ENCODE measurements around the gene GRB7.
A peak's percentile ranks its signal among the peaks of the same experiment; 100 is the strongest.

GRB7 gene

GRCh38 chr17:39701012-39701783, 36.5 kb upstream of the GRB7 start:
- peaks cover 31% of the 10 kb centered on the region; the same call in 1 of the 2 replicates for H3K36me3 ChIP-seq (ENCODE audit: insufficient read depth, low read depth, low read length)
- peak overlapping the region; percentile 91; the same call in 1 of the 2 replicates for H3K9ac ChIP-seq (ENCODE audit: low read depth, low read length)
- H3K9me3 ChIP-seq (ENCODE audit: insufficient read depth, low read depth, low read length), result no peaks in the 10 kb centered on the region
- peak overlapping the region; percentile 97 for H3K4me3 ChIP-seq (ENCODE audit: low read length)
- H3K4me1 ChIP-seq (ENCODE audit: insufficient read depth, low read length), result peaks cover 42% of the 10 kb centered on the region
- H3K27me3 ChIP-seq (ENCODE audit: insufficient read depth, low read length), result no peaks in the 10 kb centered on the region
- peak overlapping the region; percentile 65 for H3K27ac ChIP-seq (ENCODE audit: low read length)

- peaks cover 36% of the 10 kb centered on the region for H3K4me1 ChIP-seq (ENCODE audit: insufficient read depth, low read length)
- peak overlapping the region; percentile 91; the same call in 1 of the 2 replicates for H3K9ac ChIP-seq (ENCODE audit: low read depth, low read length)
Observed at GRCh38 chr17:39701784-39702422, 35.8 kb upstream of the GRB7 start.

GRCh38 chr17:39702901-39703893, 34.5 kb upstream of the GRB7 start:
- Histone ChIP-seq H3K4me3 (ENCODE audit: low read length) (peak overlapping the region; percentile 97), H3K4me1 (ENCODE audit: insufficient read depth, low read length) (peaks cover 34% of the 10 kb centered on the region), H3K9me3 (ENCODE audit: insufficient read depth, low read depth, low read length) (no peaks in the 10 kb centered on the region), H3K27ac (ENCODE audit: low read length) (no peak overlapping the region), H3K36me3 (ENCODE audit: insufficient read depth, low read depth, low read length) (peaks cover 49% of the 10 kb centered on the region), H3K27me3 (ENCODE audit: insufficient read depth, low read length) (no peaks in the 10 kb centered on the region), H3K9ac (ENCODE audit: low read depth, low read length) (peak overlapping the region; percentile 91; the same call in 1 of the 2 replicates)

More at GRCh38 chr17:39701784-39702422, 35.8 kb upstream of the GRB7 start:
- Histone ChIP-seq H3K4me3 (ENCODE audit: low read length) (peak overlapping the region; percentile 97), H3K36me3 (ENCODE audit: insufficient read depth, low read depth, low read length) (peaks cover 36% of the 10 kb centered on the region; the same call in 1 of the 2 replicates), H3K27me3 (ENCODE audit: insufficient read depth, low read length) (no peaks in the 10 kb centered on the region), H3K27ac (ENCODE audit: low read length) (no peak overlapping the region), H3K9me3 (ENCODE audit: insufficient read depth, low read depth, low read length) (no peaks in the 10 kb centered on the region)

DNA sequence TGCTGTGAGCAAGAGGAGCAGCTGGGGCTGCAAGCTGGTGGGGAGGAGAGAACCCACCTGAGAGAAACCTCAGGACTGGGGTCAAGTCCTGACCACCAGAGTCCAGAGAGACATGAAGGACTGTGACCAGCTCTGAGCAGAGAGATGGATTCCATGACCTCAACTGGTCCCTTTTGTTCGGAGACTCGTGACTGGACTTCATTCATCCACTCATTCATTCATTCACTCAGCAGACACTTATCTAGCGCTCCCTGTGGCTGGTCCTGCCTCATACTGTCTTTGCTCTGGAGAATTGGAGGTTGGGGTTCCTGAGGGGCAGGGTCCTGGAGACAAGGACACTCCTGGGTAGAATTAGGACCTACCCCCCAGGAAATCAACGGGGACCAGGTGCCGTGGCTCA, 33.8 kb upstream of the GRB7 start:
- H3K9ac ChIP-seq (ENCODE audit: low read depth, low read length), result 0 out of 2 replicates have a peak overlapping the region, but pooled peaks have one; percentile 12
- H3K27ac ChIP-seq (ENCODE audit: low read length), result no peak overlapping the region
- H3K4me1 ChIP-seq (ENCODE audit: insufficient read depth, low read length), result peaks cover 31% of the 10 kb centered on the region
- H3K4me3 ChIP-seq (ENCODE audit: low read length), result no peak overlapping the region
- no peaks in the 10 kb centered on the region for H3K27me3 ChIP-seq (ENCODE audit: insufficient read depth, low read length)
- no peaks in the 10 kb centered on the region for H3K9me3 ChIP-seq (ENCODE audit: insufficient read depth, low read depth, low read length)
- H3K36me3 ChIP-seq (ENCODE audit: insufficient read depth, low read depth, low read length), result peaks cover 56% of the 10 kb centered on the region

DNA sequence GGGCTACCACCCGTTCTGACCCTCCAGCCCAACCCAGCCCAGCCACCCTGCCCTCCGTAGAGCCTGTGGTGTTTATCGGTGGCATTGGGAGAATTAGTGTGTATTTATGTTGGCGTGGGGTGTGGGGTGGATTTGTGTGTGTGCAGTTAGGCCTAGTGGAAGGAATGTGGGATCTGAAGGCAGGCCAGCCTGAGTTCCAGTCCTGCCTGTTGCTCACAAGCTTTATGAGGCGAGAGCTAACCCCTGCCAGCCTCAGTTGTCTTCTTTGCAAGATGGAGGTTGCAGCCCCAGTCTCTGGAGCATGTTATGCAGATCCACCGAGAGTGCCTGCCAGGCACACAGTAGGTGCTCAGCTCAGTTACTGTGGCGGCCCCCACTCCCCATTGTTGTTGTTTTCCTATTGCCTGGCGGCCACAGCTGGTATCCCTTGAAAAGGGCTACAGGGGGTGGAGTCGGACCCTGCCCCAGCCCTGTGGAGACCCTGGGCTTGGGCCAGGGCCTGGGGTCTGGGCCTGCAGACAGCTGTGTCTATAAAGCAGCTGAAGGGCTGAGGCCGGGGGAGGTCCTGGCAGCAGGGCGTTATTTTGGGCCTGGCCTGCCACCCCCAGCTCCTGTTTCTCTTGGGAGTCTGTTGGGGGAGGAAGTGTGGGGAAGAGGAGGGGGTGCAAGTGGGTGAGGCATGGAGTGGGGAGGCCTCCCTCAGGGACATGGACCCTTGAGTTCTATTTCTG, 32.8 kb upstream of the GRB7 start:
- H3K36me3 ChIP-seq (ENCODE audit: insufficient read depth, low read depth, low read length), result peaks cover 67% of the 10 kb centered on the region
- peak overlapping the region; percentile 14; the same call in 1 of the 2 replicates for H3K4me3 ChIP-seq (ENCODE audit: low read length)
- no peaks in the 10 kb centered on the region for H3K9me3 ChIP-seq (ENCODE audit: insufficient read depth, low read depth, low read length)
- peak overlapping the region; percentile 77 for H3K27ac ChIP-seq (ENCODE audit: low read length)
- H3K4me1 ChIP-seq (ENCODE audit: insufficient read depth, low read length), result peaks cover 25% of the 10 kb centered on the region
- H3K27me3 ChIP-seq (ENCODE audit: insufficient read depth, low read length), result no peaks in the 10 kb centered on the region
- peak overlapping the region; percentile 61 for H3K9ac ChIP-seq (ENCODE audit: low read depth, low read length)

- Histone ChIP-seq H3K36me3 (ENCODE audit: insufficient read depth, low read depth, low read length) (peaks cover 76% of the 10 kb centered on the region), H3K4me3 (ENCODE audit: low read length) (0 out of 2 replicates have a peak overlapping the region, but pooled peaks have one; percentile 8), H3K9ac (ENCODE audit: low read depth, low read length) (peak overlapping the region; percentile 61), H3K9me3 (ENCODE audit: insufficient read depth, low read depth, low read length) (no peaks in the 10 kb centered on the region), H3K4me1 (ENCODE audit: insufficient read depth, low read length) (peaks cover 25% of the 10 kb centered on the region), H3K27ac (ENCODE audit: low read length) (peak overlapping the region; percentile 77), H3K27me3 (ENCODE audit: insufficient read depth, low read length) (no peaks in the 10 kb centered on the region)
Observed at GRCh38 chr17:39705786-39706348, 31.9 kb upstream of the GRB7 start.

DNA sequence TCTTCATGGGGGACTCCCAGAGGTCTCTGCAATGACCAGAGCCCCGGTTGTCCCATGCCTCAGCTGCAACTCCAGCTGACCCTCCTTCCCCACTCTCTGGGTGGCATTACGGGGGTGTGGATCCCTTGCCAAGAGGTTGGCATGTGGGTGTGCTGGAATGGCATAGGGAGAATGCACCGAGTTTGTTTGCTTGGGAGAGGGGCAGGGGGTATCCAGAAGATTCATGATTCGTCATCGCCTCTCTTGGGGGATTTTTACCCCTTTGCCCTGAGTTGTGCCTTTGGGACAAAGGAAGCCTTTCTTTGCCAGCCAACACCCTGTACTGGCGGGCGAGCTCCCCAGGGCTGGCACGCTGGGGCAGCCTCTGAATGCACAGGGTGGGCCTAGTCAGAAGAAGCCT, 31.4 kb upstream of the GRB7 start:
- H3K9me3 ChIP-seq (ENCODE audit: insufficient read depth, low read depth, low read length), result no peaks in the 10 kb centered on the region
- H3K4me1 ChIP-seq (ENCODE audit: insufficient read depth, low read length), result peaks cover 25% of the 10 kb centered on the region
- no peaks in the 10 kb centered on the region for H3K27me3 ChIP-seq (ENCODE audit: insufficient read depth, low read length)
- no peak overlapping the region for H3K4me3 ChIP-seq (ENCODE audit: low read length)
- no peak overlapping the region for H3K9ac ChIP-seq (ENCODE audit: low read depth, low read length)
- H3K27ac ChIP-seq (ENCODE audit: low read length), result peak overlapping the region; percentile 14
- H3K36me3 ChIP-seq (ENCODE audit: insufficient read depth, low read depth, low read length), result peaks cover 81% of the 10 kb centered on the region

DNA sequence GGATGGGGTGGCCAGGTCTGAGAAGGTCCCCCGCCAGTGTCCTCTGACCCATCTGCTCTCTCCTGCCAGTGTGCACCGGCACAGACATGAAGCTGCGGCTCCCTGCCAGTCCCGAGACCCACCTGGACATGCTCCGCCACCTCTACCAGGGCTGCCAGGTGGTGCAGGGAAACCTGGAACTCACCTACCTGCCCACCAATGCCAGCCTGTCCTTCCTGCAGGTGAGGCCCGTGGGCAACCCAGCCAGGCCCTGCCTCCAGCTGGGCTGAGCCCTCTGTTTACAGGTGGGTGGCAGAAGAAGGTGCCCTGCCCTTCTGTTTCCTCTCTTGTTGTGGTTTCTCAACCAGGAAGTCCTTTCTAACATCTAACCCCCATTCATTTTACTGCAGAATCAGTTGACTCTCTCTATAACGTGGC, 30.8 kb upstream of the GRB7 start:
- H3K4me1 ChIP-seq (ENCODE audit: insufficient read depth, low read length), result peaks cover 24% of the 10 kb centered on the region
- H3K36me3 ChIP-seq (ENCODE audit: insufficient read depth, low read depth, low read length), result peaks cover 83% of the 10 kb centered on the region
- H3K9ac ChIP-seq (ENCODE audit: low read depth, low read length), result no peak overlapping the region
- no peaks in the 10 kb centered on the region for H3K9me3 ChIP-seq (ENCODE audit: insufficient read depth, low read depth, low read length)
- peak overlapping the region; percentile 14 for H3K27ac ChIP-seq (ENCODE audit: low read length)
- H3K4me3 ChIP-seq (ENCODE audit: low read length), result no peak overlapping the region
- no peaks in the 10 kb centered on the region for H3K27me3 ChIP-seq (ENCODE audit: insufficient read depth, low read length)

GRCh38 chr17:39709319-39709997, 28.3 kb upstream of the GRB7 start:
- Histone ChIP-seq H3K4me3 (ENCODE audit: low read length) (no peak overlapping the region), H3K9me3 (ENCODE audit: insufficient read depth, low read depth, low read length) (no peaks in the 10 kb centered on the region), H3K36me3 (ENCODE audit: insufficient read depth, low read depth, low read length) (peaks cover 84% of the 10 kb centered on the region), H3K4me1 (ENCODE audit: insufficient read depth, low read length) (peaks cover 11% of the 10 kb centered on the region; the same call in 1 of the 2 replicates), H3K27ac (ENCODE audit: low read length) (no peak overlapping the region), H3K9ac (ENCODE audit: low read depth, low read length) (no peak overlapping the region), H3K27me3 (ENCODE audit: insufficient read depth, low read length) (no peaks in the 10 kb centered on the region)

Measured in iPS-20b (cell line).